CD4-positive, alpha-beta T cell treated with Interleukin-4 for 4 hours (primary cell): Measurements from ENCODE around the gene IFNA21.
A peak's percentile ranks its signal among the peaks of the same experiment; 100 is the strongest.
"Not testable (repeated sequence)": the region's sequence is repeated elsewhere in the genome, so short reads cannot be mapped to it uniquely, and the experiment has no call there.

Experiments used
- DNase-seq: peaks from one replicate; pipeline ENCODE4 v3.0.0-alpha.2; 2020

The IFNA21 gene

DNA sequence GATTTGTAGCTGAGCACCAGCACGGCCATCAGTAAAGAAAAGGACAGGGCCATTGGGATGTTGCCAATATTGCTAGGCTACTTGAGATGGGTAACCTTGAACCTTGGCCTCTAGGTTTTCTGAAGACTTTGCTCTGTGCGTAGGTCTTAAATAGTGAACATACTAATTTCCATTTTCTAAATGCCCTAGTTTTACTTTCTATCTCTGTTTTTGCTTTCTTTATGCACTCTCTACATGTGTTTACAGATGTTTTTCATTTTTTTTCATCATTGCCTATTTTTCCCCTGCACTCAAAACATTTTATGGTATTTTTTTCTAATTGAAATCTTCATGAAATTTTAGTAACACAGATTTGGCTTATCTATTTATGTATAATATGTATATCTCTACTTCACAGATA lies at the start of gene IFNA21:
Gene IFNA21 (minus strand): TSS at position 101 of the 400 bp plus-strand sequence. CDS start 48 bp downstream, at position 53.
- DNase-seq = not testable (repeated sequence)

- peak; percentile 5 for DNase-seq
These were observed 47.2 kb upstream of the IFNA21 start for GRCh38 chr9:21213411-21214326.

DNA sequence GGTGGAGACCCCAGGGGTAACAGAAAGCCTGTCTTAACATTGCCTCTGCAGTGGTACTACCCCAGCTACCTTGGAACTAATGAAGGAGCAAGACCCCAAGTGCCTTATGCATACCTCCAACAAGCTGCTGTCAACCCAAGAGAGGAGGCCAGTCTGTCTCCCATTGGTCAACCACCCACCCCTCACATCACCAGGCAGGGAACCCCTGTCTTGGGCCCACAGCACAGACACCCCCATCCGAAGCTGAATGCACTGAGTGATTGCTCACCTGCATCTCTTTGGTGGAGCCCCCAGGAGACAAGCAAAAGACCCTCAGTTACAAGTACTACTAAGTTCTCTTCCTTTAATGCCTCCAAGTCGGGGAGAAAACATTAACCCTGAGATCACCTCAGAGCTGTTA lies 45.7 kb upstream of the IFNA21 start:
- not testable (repeated sequence) for DNase-seq

DNA sequence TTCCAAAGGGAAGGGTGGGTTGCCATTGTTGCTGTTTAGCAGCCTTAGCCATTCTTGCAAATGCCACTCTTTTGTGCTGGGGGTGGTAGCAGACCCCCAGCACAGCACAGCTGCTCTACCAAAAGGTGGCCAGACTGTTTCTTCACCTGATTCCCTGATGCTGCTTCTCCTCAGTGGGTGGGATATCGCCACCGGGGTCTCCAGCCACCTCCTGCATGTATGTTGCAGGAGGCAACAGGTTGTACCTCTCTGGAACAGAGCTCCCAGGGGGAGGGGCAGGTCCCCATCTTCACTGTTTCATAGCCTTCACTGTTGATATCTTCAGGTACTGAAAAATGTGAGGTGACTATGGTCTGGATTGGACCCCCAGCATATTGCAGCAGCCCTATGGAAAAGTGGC lies 44.3 kb upstream of the IFNA21 start:
- DNase-seq = not testable (repeated sequence)

DNA sequence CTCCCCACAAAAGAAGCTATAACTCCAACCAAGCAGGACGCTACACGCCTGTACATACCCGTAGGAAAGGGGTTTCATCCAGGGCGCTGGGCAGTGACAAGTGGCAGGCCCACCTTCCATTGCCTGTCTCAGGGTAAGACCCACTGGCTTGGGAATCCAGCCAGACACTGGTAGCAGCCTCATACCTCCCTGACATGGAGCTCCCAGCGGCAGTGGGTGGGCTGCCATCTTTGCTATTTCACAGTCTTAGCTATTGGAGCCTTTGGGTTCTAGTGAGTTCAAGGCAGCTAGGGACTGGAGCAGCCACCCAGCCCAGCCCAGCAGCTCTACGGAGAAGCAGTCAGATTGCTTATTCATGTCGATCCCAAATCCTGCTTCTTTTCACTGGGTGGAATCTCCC lies 43.9 kb upstream of the IFNA21 start:
- no peak for DNase-seq

GRCh38 chr9:21207043-21207442 lies 40.6 kb upstream of the IFNA21 start, which contains the start of gene IFNA10:
Gene IFNA10, minus strand, starts transcription at chr9:21207143. Its CDS starts 46 bp downstream, at chr9:21207097.
- DNase-seq = not testable (repeated sequence)

GRCh38 chr9:21205204-21205603 lies 38.7 kb upstream of the IFNA21 start:
- no peak for DNase-seq

- not testable (repeated sequence) for DNase-seq
These were observed 35.6 kb upstream of the IFNA21 start, which contains the start of gene IFNA7 for GRCh38 chr9:21202105-21202504. Gene IFNA7, minus strand, starts transcription at chr9:21202205. Its CDS starts 40 bp downstream, at chr9:21202165.

- peak; percentile 54 for DNase-seq
These were observed 28.7 kb upstream of the IFNA21 start for GRCh38 chr9:21194867-21195776.

- not testable (repeated sequence) for DNase-seq
These were observed 21.0 kb upstream of the IFNA21 start, which contains the start of gene IFNA4 for GRCh38 chr9:21187487-21187886. Gene IFNA4, minus strand, starts transcription at chr9:21187587. Its CDS starts 56 bp downstream, at chr9:21187531.

- DNase-seq = peak; percentile 46
These were observed 16.6 kb upstream of the IFNA21 start for GRCh38 chr9:21182810-21183736.

DNA sequence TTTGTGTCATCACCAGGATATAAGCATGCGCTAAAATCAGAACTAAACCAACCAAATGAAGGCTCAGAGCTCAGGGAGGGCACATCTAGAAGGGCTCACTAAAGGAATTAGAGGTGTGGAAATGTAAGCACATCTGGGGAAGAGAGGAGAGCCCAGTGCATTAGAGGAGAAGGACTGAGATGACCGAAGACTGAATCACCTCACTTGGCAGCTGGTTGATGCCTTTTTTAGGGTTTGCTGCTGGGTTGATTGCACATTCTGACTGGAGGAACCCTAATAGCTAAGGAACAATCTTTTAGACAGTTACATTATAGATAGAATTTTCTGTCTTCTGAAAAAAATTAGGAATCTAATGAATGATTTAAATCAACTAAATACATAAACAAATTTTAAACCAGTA lies 8.2 kb upstream of the IFNA21 start:
- DNase-seq = no peak

DNA sequence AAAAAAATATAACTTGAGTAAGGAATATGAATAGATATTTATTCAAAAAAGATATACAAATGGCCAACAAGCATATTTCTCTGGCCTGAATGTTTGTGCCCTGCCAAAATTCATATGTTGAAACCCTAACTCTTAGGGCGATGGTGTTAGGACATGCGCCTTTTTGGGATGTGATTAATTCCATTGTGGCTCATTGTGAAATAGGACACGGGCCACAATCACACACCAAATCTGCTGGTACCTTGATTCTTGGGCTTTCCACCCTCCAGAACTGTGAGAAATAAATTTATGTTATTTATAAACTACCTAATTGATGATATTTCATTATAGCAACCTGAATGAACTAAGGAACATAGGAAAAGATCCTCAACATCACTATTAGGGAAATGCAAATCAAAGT lies 5.7 kb upstream of the IFNA21 start:
- no peak for DNase-seq

DNA sequence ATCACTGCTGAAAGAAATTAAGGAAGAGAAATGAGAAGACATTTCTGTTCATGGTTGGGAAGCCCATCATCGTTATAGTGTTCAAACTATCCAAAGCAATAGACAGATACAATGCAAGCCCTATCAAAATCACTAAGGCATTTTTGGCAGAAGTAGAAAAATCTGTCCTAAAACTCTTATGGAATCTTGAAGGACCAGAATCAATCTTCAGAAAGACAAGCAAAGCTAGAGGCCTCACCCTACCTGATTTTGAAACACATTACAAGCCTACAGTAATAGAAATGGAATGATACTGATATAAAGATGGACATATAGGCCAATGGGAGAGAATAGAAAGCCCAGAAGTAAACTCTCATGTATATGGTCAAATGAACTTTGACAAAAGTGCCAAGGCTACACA lies 4.9 kb upstream of the IFNA21 start:
- DNase-seq = no peak

DNA sequence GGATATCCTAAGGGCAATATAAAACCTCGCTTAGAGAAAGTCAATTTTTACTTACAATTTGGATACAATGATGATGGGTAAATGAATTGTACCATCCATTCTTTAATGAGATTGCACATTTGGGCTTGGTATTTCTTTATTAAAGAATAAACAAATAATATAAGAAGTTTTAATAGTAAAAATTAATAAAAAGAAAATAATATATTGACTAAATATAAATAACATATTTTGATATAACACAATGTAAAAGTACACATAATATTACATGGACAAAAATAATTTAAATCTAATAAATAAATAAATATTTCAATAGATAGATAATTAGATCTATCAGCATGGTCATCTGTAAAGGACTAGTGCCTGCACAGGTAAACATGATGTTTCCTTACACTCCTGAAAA lies 944 bp downstream of the IFNA21 start:
- no peak for DNase-seq

- DNase-seq = peak; percentile 50
These were observed 6.3 kb downstream of the IFNA21 start for GRCh38 chr9:21160178-21160577.

GRCh38 chr9:21155501-21155900 lies 11.0 kb downstream of the IFNA21 start:
- DNase-seq = no peak

DNA sequence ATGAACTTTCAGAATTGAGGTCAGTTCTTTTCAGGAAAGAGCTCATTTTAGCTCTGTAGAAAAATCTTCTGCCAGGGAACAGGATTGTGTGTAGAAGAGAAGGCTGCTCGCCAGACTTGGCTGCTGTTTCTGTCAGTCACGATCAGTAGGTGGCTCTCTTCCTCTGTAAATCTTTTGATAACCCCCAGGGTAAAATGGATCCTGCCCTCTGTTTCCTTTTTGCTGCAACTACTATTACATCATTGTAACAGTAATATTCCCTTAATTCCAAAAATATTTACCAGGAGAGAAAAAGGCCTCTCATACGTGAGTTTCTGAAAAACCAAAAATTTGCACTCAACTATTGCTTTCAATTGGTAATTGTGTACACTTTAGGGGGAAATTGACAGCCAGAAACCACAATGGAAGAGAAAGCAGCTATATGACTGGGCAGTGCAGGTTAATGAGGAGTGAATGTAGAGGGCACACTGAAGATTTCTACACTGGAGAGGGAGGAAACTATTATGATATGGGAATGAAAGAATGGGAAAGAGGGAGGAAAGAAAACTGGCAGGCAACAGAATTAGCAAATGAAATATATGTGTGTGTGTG lies 12.3 kb downstream of the IFNA21 start:
- peak; percentile 30 for DNase-seq

DNA sequence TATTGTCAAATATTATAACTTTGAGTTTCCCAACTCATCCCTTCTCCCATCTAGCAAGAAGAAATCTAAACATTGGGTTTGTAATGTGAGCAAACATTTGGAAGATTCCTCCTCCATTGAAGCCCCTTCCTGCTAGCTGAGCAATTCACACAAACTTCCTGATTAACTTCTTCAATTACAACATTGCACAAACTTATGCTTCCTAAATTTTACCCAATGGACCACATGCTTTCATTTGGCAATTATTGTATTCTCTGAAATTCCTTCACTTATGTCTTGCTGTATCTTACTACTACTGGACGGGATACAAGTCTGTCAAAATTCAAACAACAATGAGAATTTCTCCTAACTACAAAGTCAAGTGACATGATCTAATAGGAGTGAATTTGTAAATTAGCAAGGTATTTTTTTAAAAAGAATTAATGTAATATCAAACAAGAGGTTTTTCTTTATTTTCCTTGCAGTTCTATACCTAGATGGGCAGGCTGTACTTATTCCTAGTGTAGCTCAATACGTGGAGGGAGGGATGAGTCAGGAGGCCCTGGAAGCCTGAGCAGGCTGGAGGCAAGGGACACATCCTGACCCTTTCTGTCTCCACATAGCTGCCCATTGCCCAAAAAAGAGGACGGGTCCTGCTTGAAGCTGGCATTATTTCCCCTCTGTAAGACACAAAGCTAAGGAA lies 13.0 kb downstream of the IFNA21 start:
- no peak for DNase-seq

DNA sequence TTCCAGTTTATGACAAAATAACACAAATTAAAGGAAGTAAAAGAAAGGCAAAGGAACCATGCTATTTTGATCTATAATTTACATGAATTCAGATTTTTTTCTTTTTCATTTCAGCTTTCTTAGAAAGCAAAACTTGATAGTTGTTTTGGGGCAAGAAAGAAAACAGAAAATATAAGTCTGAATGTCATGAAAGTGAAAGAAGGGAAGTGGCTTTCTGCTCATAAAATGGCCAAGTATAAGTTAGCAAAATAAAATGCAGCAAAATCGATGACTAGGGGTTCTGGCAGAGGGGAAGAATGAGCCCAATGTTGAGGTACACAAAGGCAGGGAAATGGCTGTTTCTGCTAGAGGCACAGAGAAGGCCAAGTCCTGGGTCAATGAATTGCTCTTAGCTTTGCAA lies 21.9 kb downstream of the IFNA21 start:
- no peak for DNase-seq

- no peak for DNase-seq
These were observed 25.0 kb downstream of the IFNA21 start, which contains the start of gene IFNW1 for GRCh38 chr9:21141427-21141882. Gene IFNW1, minus strand, starts transcription at chr9:21141832. Its CDS starts 262 bp downstream, at chr9:21141570.
